ENCODE measurements around the gene CCDC39.
"Not testable (repeated sequence)": the region's sequence is repeated elsewhere in the genome, so short reads cannot be mapped to it uniquely, and the experiment has no call there.

Gene CCDC39

DNA sequence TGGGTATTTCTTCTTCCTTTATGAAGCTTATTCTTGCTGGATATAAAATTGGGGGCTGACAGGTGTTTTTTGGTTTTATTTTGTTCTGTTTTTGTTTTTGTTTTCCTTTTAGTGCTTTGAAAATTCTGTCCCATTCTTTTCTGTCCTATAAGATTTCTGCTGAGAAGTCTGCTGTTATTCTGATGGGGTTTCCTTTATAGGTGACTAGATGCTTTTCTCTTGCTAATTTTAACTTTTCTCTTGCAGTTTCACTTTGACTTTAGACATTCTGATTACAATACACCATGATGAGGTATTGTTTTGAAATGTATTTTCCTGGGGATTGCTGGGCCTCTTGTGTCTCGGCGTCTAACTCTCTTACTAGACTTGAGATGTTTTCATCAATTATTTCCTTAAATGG, 54.6 kb downstream of the CCDC39 start:
- DNase-seq (ENCODE audit: low read depth in 2 of 2), result no peak

DNA sequence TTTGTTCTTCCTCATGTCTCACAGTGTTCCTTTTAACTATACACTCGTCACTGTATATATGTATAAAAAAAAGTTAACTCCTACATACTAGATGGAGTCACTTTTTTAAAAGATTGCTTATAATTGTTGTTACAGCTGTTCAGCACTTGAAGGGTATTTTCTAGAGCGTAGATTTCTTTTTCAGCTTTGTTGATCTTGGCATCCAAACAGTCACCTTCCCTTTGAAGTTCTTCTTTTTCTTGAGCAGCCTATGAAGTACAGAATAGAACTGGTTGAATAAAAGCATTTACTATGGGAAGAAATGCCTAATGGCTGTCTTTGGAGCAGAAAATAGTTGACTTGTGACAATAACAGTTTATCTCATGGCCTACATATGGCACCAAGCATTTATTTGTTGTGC, 59.6 kb downstream of the CCDC39 start:
- no peak for DNase-seq (ENCODE audit: low read depth in 2 of 2)

GRCh38 chr3:180618563-180618962, 60.7 kb downstream of the CCDC39 start:
- DNase-seq (ENCODE audit: low read depth in 2 of 2), result not testable (repeated sequence)

DNA sequence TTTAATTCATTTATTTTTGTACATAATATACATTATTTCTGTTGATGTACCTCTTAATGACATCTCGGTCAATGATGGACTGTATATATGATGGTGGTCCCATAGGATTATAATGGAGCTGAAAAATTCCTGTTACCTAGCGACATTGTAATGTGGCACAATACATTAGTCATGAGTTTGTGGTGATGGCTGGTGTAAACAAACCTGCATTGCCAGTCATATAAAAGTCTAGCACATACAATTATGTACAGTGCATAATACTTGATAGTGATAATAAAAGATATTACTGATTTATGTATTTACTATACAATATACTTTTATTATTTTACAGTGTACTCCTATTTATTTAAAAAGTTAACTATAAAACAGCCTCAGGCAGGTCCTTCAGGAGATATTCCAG, 62.2 kb downstream of the CCDC39 start:
- no peak for DNase-seq (ENCODE audit: low read depth in 2 of 2)

- no peak for DNase-seq (ENCODE audit: low read depth in 2 of 2)
Observed at GRCh38 chr3:180615954-180616353, 63.3 kb downstream of the CCDC39 start.

- no peak for DNase-seq (ENCODE audit: low read depth in 2 of 2)
Observed at GRCh38 chr3:180612364-180612763, 66.9 kb downstream of the CCDC39 start.

- DNase-seq (ENCODE audit: low read depth in 2 of 2), result no peak
Observed at GRCh38 chr3:180611006-180611405, 68.3 kb downstream of the CCDC39 start.

DNA sequence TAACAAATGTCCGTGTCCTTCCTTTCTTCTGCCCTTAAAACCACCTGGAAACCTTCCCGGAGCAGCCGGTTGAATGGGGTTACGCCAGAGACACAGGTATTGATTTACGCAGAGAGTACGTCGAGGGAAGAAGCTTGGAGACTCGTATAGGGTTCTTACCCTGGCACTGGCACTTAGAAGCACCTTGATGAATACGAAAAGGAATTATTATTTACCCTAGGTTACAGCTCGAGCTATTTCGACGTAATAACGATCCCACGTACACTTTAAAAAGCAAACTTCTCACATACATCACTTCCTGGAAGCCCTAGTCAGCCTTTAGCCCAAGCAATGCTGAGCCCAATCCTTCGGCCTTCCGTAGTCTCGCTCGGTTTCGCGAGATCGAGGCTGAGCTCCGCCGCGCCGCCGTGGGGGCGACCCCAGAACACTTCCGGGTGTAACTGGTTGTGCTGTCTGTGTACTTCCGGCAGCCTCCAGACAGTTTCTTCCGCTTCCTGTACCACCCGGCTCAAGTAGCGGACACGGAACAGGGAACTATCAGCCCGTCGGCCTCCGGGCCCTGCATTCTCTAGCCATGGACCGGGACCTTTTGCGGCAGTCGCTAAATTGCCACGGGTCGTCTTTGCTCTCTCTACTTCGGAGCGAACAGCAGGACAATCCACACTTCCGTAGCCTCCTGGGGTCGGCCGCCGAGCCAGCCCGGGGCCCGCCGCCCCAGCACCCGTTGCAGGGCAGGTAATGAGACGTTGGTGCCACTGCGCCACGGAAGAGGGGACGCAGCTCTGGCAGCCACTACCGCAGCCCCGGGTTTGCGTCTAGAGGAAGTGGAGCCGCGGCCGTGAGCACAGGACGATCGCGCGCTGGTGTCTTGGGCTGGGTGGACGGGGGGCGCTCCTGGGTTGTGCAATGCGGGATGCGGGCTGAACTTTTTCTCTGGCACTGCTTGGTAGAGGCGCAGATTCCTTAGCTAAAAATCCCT, 77.3 kb downstream of the CCDC39 start, which contains the start of gene TTC14:
TTC14 (plus strand) TSS at position 476 of the 979 bp plus-strand sequence; CDS start at position 575, 99 bp downstream.
- peak; percentile 87 to 88 for DNase-seq (ENCODE audit: low read depth in 2 of 2)

DNA sequence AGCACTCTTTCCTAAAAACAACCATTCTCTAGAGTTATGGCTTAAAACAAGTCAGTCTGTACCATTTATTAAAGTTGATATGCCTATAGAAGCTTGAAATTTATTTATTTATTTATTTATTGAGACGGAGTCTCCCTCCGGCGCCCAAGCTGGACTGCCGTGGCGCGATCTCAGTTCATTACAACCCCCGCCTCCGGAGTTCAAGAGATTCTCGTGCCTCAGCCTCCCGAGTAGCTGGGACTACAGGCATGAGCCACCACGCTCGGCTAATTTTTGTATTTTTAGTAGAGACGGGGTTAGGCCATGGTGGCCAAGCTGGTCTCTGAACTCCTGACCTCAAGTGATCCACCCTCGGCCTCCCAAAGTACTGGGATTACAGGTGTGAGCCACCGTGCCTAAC, 78.8 kb downstream of the CCDC39 start:
- no peak for DNase-seq (ENCODE audit: low read depth in 2 of 2)

GRCh38 chr3:180595559-180595935, 83.7 kb downstream of the CCDC39 start:
- no peak for DNase-seq (ENCODE audit: low read depth in 2 of 2)

- DNase-seq (ENCODE audit: low read depth in 2 of 2), result no peak
Observed at GRCh38 chr3:180594631-180595558, 84.4 kb downstream of the CCDC39 start.

GRCh38 chr3:180593631-180594030, 85.7 kb downstream of the CCDC39 start:
- not testable (repeated sequence) for DNase-seq (ENCODE audit: low read depth in 2 of 2)

DNA sequence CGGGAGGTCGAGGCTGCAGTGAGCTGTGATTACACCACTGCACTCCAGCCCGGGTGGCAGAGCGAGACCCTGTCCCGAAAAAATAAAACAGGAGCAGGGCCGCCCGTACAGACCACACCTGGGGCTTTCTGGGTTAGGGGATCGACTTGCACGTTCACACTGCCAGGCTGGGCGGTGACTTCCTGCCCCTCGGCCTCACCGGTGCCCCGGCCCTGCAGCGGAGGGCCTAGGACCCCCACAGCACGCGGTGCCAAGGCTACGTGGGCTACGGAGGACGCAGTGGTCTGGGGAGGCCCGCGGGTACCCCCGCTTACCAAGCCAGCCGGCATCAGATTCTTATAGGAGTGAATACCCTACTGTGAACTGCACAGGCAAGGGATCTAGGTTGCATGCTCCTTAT, 88.9 kb downstream of the CCDC39 start:
- DNase-seq (ENCODE audit: low read depth in 2 of 2), result no peak

- no peak for DNase-seq (ENCODE audit: low read depth in 2 of 2)
Observed at GRCh38 chr3:180580934-180581333, 98.4 kb downstream of the CCDC39 start.

DNA sequence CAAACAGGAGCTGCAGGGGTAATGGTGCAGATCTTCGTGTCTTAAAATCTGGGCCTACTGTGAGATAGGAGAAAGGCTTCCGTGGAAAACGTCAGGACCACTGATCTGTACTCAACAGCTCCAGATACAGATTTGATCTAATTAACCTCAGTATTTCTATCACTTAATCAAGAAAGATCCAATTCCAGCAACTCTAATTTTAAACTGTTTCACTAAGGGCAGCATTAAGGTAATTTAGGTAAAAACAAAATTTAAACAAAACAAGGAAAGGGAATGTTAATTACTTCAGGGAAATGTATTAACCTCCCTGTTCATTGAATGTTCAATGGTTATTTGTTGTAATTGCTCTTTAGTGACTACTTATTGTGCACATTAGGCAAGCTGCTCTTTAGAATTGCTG, 103.7 kb downstream of the CCDC39 start:
- DNase-seq (ENCODE audit: low read depth in 2 of 2), result no peak

DNA sequence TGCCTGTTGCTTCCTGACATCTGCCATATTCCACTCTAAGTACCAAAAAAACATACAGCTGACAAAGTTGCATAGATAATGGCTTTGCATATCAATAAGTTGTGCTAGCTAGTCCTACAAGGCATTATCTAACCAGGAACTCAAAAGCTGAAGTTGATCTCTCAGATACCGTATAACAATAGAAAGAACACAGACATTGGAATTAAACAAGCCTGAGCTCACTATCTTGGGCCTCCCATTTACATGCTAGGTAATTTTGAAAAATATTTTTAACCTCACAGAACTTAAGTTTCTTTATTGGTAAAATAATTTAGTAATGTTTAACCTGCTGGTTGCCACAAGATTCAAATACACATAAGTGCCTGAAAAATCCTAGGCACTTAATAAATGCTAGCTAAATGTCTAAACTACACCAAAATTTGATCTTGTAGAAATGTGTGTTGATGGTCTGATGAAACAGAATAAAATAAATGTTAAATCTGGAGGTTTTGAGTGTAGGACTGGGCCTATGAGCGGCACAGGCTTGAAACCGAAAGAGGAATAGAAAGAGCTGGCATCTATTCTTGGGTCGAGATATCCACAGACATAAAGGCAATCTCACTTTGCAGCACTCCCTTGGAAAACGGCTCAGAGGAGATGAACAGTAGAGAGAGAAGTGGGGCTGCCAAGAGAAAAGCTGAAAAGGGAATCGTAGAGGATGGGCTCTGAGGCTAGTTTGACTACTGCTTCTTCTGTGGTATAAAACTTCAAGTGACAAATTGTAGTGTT, 107.3 kb downstream of the CCDC39 start:
- no peak for DNase-seq (ENCODE audit: low read depth in 2 of 2)

- no peak for DNase-seq (ENCODE audit: low read depth in 2 of 2)
Observed at GRCh38 chr3:180570238-180570637, 109.1 kb downstream of the CCDC39 start.

DNA sequence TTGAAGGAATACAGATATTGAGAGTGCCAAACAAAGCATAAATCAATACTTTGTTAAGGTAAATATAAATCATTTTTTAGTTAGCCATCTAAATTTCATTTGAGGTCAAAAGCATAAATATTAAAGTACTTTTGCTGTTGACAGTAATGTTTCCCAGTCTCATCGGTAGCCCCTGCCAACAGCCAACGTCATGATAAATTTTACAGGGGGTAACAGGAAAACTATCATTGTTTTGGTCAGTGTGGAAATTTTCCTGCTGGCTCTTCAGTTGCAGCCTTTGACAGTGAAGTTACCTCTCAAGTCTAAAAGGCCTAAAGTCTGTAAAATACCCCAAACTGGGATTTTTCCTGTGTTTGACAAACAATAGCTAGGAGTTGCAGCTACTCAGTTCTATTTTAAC, 114.6 kb downstream of the CCDC39 start:
- no peak for DNase-seq (ENCODE audit: low read depth in 2 of 2)

Measured in stimulated activated CD4-positive, alpha-beta T cell treated with anti-CD3 and anti-CD28 coated beads, Interleukin-1b, Interleukin-23, amount 100 ng/mL, for 4 hours (primary cell).